SK-N-SH treated with all-trans-retinoic acid at 6 μM for 48 hours (cell line): ENCODE results near the gene PAEP.

Source experiments
- ARNTL ChIP-seq: fragments of 450-650 bp; formaldehyde crosslinking; IDR thresholded peaks from 2 replicates; pipeline ENCODE4 v1.5.0; 2020; ENCODE audit warnings: low read depth, mild to moderate bottlenecking, moderate library complexity, borderline replicate concordance
- BACH2 ChIP-seq: fragments of 250-450 bp; sonication (Bioruptor Pico); IDR thresholded peaks from 2 replicates; pipeline ENCODE4 v1.9.0; 2021; ENCODE audit warnings: mild to moderate bottlenecking, borderline replicate concordance
- CREB5 ChIP-seq: fragments of 250-450 bp; sonication (Bioruptor Pico); IDR thresholded peaks from 2 replicates; pipeline ENCODE4 v1.5.1; 2020; ENCODE audit warnings: low read depth, mild to moderate bottlenecking, moderate library complexity
- CSDC2 ChIP-seq: fragments of 250-450 bp; sonication (Bioruptor Pico); IDR thresholded peaks from 2 replicates; pipeline ENCODE4 v1.5.0; 2020; ENCODE audit warnings: mild to moderate bottlenecking, moderate library complexity
- CSRNP3 ChIP-seq: fragments of 250-450 bp; sonication (Bioruptor Pico); IDR thresholded peaks from 2 replicates; pipeline ENCODE4 v1.5.1; 2021; ENCODE audit warnings: mild to moderate bottlenecking, moderate library complexity
- OSR1 ChIP-seq: fragments of 250-450 bp; sonication (Bioruptor Pico); IDR thresholded peaks from 2 replicates; pipeline ENCODE4 v1.8.0; 2022; ENCODE audit warnings: moderate library complexity, mild to moderate bottlenecking, inconsistent platforms
- PATZ1 ChIP-seq: fragments of 250-450 bp; sonication (Bioruptor Pico); IDR thresholded peaks from 2 replicates; pipeline ENCODE4 v1.8.0; 2020; ENCODE audit warnings: mild to moderate bottlenecking, moderate library complexity, borderline replicate concordance
- SNAI2 ChIP-seq: fragments of 250-450 bp; sonication (Bioruptor Pico); IDR thresholded peaks from 2 replicates; pipeline ENCODE4 v1.5.0; 2020; ENCODE audit warnings: mild to moderate bottlenecking, moderate library complexity
- TCF4 ChIP-seq: fragments of 250-450 bp; sonication (Bioruptor Pico); IDR thresholded peaks from 2 replicates; pipeline ENCODE4 v1.8.0; 2021; ENCODE audit warnings: mild to moderate bottlenecking, moderate library complexity, borderline replicate concordance
- TOX ChIP-seq: fragments of 250-450 bp; sonication (Bioruptor Pico); IDR thresholded peaks from 2 replicates; pipeline ENCODE4 v1.8.0; 2021; ENCODE audit warnings: mild to moderate bottlenecking, moderate library complexity, borderline replicate concordance
- ZFP3 ChIP-seq: fragments of 250-450 bp; sonication (Bioruptor Pico); IDR thresholded peaks from 2 replicates; pipeline ENCODE4 v1.5.0; 2020; ENCODE audit warnings: mild to moderate bottlenecking, moderate library complexity
- ZNF70 ChIP-seq: fragments of 450-650 bp; formaldehyde crosslinking; IDR thresholded peaks from 2 replicates; pipeline ENCODE4 v1.5.0; 2020; ENCODE audit warnings: mild to moderate bottlenecking, moderate library complexity

- TF ChIP-seq SNAI2 (CRISPR knock-in tag): no peak
- no peak for TF ChIP-seq CSDC2
- TF ChIP-seq OSR1 (CRISPR knock-in tag): no peak
- TF ChIP-seq ZNF70: no peak
- TF ChIP-seq CREB5 (CRISPR knock-in tag): no peak
- no peak for TF ChIP-seq ZFP3 (CRISPR knock-in tag)
- no peak for TF ChIP-seq PATZ1
- TF ChIP-seq CSRNP3 (CRISPR knock-in tag): no peak
- TF ChIP-seq ARNTL (CRISPR knock-in tag): no peak
- TF ChIP-seq BACH2 (CRISPR knock-in tag): no peak
- no peak for TF ChIP-seq TCF4 (CRISPR knock-in tag)
- no peak for TF ChIP-seq TOX (CRISPR knock-in tag)
Observed at GRCh38 chr9:135615666-135616618, 54.4 kb downstream of the PAEP start.
